ENCODE data around the gene DESI2.

DESI2 gene

DNA sequence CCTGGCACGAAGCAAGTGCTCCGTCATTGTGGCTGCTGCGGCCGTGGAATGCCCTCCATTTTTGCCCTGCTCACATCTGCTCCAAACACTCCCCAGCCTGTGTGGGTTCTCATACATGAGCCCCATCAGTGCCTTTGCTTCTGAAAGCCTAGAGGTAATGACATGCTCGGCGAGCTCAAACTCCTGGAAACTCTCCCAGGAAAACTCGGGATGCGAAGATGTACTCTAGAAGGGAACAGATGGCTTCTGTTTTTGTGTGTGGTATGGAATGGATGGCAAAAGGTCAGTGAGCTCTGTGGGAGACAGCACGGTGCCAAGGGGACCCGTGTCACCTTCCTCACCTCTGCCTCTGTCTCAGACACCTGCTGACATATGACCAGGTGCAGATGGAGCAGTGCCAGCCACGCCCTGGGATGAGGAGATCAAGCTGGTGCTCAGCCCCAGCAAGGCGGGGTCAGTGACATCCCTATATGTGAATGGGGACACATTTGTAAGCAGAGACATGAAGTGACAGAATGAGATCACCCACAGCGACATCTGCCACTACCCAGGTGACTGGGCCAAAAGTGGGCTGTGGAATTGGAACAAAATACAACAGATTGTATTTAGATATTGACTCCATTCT lies 98.5 kb downstream of the DESI2 start:
- no peak for DNase-seq (ENCODE audit: low read depth, low spot score)

DNA sequence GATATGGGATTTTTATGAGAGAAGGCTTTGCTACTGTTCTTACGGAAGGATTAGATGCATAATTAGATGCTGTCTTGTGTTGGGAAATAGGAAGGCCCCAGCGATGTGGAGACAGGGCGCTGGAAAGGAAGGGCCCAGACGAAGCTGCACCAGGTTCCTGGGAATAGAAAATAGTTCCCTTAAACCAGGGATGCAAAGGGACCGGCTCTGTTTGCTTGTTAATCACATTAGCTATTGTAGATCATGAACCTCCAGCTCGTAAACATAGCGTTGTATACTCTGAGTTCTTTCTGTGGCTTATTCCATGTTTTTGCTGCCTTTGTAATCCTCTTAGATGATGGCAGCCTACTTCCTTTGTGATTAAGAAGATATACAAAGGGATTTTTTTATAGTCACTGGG lies 102.7 kb downstream of the DESI2 start:
- DNase-seq (ENCODE audit: low read depth, low spot score) = no peak

DNA sequence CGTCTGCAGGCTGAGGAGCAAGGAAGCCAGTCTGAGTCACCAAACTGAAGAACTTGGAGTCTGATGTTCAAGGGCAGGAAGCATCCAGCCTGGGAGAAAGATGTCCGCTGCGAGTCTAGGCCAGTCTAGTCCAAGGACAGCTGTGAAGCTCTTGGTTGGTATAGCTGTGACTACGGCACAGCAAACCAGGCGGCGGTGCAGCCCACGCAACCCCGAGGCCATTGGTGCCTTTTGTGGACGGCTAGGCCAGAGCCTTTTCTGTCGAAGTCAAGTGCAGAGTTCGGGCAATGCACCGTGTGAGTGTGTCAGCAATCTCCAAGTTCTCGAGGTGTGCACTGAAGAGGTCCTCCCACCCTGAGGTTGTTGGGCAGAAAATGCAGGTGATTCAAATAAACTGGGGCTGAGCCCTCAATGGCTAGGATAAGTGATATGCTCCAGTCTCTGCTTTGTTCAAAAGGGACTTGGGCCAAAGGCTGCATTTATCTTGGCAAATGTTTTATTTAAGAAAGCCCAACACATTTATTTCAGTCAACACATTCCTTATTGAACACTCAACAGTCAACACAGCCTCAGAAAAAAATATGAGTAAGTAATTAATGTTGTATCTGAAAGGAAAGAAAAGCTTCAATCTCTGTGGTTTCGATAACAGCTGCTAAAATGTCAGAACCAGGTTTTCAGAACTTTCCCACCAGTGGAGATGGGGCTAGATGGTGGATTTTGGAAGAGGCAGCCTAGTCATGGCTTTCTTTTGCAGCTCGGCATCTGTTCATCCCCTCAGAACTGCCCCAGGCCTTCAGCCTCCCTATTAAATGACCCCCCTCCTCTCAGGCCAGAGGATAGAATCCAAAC lies 104.4 kb downstream of the DESI2 start:
- no peak for DNase-seq (ENCODE audit: low read depth, low spot score)

Measured in smooth muscle cell of the brain vasculature (primary cell).